HG03103 (cell line): ENCODE results near the gene IL20RB.

ENCODE experiments used
- ATAC-seq: cut with Tn5 transposase; IDR thresholded peaks from one replicate; pipeline ENCODE4 v1.9.1; 2021; ENCODE audit warnings: low read depth; ENCODE audit not compliant: unreplicated experiment

The IL20RB gene, protein sequence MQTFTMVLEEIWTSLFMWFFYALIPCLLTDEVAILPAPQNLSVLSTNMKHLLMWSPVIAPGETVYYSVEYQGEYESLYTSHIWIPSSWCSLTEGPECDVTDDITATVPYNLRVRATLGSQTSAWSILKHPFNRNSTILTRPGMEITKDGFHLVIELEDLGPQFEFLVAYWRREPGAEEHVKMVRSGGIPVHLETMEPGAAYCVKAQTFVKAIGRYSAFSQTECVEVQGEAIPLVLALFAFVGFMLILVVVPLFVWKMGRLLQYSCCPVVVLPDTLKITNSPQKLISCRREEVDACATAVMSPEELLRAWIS

DNA sequence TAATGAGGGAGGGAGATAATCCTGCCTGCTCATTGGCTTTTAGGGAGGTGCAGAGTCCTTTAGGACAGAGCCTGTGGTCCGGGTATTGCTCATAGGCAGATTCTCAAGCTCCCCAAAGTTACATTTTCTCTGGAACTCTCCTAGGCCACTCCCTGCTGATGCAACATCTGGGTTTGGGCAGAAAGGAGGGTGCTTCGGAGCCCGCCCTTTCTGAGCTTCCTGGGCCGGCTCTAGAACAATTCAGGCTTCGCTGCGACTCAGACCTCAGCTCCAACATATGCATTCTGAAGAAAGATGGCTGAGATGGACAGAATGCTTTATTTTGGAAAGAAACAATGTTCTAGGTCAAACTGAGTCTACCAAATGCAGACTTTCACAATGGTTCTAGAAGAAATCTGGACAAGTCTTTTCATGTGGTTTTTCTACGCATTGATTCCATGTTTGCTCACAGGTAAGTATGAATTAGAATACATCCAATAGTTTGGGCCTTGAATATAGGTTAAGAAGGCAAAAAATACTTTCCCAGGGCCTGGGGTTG is at the start of gene IL20RB:
Gene IL20RB, plus strand, starts transcription at position 233 of the 538 bp plus-strand sequence. Its CDS starts 131 bp downstream, at position 364.
- no peak for ATAC-seq

DNA sequence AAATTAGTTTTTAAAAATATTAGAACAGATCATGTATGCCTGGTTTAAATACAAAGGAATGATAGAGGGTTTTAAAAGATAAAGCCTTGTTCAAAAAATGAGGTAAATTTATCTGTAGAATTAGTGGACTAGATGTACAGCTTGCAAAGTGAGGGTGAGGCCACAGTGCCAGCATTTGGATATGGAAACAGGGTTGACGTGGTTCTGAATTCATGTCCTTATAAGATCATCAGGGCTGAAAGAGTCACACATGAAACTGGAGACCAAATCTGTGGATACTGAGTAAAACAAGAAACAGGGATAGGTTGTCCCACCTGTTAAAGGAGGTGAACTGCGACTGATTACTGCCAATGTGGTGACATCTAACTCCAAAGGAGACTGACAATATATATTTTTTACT is 49.5 kb upstream of the IL20RB start:
- no peak for ATAC-seq

DNA sequence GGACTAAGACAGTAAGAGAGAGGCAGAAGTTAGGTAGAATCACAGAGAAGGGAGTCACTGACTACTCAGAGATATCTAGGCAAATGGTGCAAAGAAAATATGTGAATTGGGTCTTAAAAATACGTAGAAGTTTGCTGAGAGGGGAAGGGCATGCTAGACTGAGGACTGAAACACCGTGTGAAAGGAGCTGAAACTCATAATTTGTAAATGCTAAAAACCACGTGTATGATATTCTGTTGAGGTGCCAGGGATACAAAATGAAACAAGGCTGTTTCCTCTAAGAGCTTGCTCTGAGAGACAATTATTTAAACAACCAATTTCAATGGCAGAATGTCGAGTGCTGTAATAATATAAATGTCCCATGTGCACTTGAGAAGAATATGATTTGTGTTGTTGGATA is 48.6 kb upstream of the IL20RB start:
- no peak for ATAC-seq

DNA sequence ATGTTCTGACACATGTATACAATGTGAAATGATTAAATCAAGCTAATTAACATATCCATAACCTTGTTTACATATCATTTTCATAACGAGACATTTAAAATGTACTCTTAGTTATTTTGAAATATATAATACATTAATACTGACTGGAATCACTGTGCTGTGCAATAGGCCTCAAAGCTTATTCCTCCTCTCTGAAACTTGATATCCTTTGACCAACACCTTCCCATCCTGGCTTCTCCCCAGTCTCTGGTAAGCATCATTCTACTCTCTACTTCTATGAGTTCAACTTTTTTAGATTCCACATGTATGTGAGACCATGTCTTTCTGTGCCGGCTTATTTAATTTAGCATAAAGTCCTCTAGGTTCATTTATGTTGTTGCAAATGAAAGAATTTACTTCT is 47.1 kb upstream of the IL20RB start:
- ATAC-seq: no peak

DNA sequence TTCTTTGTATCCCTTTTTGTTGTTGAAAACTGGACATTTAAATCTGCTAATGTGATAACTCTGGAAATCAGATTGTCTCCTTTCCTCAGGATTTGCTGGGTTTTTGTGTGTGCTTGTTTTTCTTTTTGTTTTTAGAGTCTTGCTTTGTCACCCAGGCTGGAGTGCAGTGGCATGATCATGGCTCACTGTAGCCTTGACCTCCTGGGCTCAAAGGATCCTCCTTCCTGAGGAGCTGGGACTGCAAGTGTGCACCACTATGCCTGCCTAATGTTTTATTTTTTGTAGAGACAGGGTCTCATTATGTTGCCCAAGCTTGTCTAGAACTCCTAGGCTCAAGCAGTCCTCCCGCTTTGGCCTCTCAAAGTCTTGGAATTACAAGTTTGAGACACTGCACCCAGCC is 44.6 kb upstream of the IL20RB start:
- no peak for ATAC-seq

DNA sequence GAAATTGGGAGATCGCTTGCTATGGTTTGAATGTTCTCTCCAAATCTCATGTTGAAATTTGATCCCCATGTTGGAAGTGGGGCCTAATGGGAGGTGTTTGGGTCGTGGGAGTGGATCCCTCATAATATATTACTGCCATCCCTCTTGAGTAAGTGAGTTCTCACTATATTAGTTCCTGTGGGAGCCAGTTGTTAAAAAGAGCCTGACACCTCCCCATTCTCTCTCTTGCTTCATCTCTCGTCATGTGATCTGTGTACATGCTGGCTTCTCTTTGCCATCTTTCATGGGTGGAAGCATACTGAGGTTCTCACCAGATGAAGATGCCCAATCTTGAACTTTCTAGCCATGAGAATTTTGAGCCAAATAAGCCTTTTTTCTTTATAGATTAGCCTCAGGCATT is 43.0 kb upstream of the IL20RB start:
- no peak for ATAC-seq

DNA sequence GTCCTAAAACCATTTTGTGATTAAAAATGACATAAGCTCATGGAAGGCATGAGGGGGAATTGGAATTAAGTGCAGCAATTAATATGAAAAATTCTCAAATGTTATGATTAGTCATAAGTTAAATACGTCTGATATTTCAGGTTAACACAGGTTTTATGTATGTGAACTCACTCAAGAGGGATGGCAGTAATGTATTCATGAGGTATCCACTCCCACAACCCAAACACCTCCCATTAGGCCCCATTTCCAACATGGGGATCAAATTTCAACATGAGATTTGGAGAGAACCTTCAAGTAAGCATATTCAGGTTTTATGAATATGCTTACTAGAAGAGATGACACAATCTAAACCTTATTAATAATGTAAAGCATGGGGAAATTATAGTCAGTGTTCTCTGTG is 41.6 kb upstream of the IL20RB start:
- ATAC-seq: no peak

DNA sequence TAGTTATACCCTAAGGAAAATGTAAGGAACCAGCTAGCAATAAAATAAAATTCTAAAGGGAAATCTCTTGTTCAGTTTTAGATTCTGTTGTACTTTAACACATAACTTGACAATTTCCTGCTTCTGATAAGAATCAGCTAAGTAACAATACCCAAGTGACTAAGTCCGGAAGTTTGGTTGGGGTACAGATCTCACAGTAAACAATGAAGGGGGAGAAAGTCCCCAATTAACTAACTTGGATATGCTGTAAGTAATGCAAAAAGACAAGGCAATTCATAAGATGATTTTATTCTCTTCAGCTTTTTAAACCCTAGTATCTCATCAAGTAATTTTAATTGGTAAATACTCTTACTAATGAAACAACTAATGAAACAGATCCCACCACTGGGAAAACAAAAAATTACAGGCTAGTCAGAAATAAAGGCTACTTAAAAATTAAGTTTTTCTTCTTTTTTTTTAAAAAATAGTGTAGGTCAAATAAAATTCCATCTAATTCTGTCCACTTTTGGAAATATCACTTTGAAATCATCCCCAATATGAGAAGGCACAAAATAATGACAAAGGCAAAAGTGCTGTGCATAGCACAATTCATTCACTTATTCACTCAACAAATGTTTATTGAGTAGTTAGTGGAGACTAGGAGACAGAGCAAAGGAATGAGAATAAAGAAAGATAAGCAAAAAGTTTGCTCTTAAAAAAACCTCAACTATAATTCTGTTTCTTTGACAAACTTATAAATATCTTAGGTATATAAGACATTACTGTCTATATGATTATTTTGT is 37.8 kb upstream of the IL20RB start:
- ATAC-seq: no peak

DNA sequence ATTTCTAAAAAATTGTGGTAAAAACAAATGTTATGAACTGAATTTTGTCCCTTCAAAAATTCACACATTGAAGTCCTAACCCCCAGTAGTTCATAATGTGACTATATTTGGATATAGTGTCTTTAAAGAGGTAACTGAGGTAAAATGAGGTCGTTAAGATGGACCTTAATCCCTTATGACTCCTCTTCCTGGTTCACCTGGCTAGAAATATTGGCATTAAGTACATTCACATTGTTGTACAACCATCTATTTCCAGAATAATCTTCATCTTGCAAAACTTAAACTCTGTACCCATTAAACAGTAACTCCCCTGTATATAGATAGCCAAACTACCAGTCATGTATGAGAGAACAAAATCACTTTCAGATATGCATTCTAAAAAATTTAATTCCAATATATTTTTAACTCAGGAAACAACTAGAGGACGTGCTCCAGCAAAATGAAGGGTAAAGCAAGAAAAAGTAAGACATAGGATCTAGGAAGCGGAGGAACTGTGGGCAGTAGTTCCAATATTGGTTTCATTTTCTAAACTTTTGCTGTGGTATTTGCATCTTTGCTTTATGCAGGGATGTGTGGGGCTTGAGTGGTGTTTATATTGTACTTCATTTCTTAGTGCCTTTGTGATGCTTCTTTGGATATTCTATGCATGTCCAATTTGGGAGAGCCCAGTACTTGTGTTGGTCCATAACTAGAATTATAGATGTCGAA is 36.7 kb upstream of the IL20RB start:
- ATAC-seq: no peak

DNA sequence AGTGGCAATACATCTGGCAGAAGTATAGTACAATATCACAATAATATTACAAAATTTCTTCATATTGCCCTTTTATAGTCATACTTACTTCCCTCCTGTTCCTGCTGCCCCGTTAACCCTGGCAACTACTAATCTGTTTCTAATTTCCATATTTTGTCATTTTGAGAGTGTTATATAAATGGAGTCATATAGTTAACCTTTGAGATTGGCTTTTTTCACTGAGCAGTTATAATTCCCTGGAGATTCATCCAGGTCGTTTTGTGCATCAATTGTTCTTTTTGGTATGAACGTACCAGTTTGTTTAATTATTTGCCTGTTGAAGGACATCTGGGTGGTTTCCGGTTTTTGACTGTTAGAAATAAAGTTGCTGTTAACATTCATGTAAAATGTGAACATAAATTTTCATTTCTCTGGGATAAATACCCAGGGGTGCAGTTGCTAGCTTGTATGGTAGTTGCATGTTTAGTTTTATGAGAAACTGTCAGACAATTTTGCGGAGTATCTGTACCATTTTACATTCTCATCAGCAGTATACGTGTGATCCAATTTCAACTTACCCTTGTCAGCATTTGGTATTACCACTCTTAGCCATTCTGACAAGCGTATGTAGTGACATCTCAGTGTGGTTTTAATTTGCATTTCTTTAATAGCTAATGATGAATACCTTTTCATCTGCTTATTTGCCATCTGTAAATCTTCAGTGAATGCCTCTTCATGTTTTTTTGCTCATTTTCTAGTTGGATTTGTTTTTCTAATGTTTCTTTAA is 32.2 kb upstream of the IL20RB start:
- ATAC-seq: no peak

DNA sequence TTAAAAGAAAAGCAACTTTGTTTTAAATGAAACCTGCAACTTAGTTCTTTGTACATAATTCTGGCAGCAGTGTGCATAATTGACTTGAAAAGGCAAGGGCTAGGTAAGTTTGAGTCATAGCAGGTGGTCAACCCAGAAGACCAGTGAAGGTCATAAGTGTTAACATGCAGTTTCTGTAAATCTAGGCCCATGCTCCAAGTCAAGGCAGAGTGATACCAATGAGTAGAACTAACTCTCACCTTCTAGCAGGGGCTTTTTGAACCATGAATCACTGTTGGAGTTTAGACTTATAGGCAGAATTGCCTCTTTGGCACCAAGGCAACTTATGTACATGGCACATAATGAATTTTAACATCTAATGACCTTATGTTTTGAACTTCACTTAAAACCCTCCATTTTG is 29.5 kb upstream of the IL20RB start:
- no peak for ATAC-seq

DNA sequence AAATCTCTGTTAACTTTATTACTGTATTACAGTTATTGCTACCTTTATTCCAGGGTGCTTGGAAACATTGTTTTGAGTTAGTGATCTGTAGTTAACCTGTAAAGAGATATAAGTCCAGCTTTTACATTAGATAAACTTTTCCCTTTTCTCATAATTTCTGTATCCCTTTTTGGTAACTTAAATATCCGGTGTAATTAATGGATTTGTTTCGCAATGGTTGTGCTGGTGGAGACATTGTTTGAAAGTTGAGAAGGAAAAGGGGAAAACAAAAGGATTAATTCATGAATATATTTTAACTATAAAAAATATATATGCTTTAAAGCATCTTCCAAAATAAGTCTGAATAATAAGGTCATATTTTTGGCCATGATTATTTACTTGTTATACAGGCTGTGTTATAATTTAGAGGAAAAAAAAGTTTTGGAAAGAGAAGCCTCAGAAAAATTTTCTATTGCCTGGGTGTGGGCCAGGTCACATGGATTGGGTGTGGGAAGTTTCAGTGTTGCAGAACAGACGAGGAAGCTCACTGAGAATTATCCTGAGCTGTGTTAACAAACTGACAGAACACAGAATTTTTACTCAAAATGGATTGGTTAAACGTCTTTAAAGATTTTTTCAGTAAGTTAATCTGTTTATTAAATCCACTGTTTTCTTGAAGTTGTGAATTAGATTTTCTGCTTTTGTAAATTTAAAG is 27.7 kb upstream of the IL20RB start:
- ATAC-seq: no peak

DNA sequence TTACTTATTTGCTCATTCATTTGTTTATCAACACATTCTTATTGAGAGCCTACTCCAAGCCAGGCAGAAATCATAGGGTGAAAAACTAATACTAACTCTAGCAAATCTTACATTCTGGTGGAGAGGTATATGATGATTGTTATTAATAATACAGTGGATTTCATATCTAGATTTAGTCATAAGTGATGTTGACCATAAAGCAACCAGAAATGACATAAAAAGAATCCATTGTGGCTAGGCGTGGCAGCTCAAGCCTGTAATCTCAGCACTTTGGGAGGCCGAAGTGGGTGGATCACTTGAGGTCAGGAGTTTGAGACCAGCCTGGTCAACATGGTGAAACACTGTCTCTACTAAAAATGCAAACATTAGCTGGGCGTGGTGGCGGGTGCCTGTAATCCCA is 26.2 kb upstream of the IL20RB start:
- no peak for ATAC-seq

DNA sequence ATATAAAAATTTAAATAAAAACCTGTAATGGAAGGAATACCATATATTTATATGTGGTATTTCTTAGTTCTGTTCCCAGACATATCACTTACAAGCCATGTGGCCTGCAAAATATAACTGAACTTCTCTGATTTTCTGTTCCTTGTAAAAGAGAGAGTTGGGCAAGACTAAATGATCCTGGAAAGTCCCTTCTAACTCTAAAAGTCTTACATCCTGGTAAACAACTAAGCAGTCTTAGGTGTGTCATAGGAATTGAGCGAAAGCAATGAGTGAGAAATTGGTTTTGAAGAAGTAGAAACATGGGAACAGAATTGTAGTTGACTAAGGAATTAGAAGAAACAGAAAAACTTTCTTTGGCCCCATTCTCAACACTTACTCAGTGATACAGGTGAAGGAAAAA is 25.3 kb upstream of the IL20RB start:
- no peak for ATAC-seq

DNA sequence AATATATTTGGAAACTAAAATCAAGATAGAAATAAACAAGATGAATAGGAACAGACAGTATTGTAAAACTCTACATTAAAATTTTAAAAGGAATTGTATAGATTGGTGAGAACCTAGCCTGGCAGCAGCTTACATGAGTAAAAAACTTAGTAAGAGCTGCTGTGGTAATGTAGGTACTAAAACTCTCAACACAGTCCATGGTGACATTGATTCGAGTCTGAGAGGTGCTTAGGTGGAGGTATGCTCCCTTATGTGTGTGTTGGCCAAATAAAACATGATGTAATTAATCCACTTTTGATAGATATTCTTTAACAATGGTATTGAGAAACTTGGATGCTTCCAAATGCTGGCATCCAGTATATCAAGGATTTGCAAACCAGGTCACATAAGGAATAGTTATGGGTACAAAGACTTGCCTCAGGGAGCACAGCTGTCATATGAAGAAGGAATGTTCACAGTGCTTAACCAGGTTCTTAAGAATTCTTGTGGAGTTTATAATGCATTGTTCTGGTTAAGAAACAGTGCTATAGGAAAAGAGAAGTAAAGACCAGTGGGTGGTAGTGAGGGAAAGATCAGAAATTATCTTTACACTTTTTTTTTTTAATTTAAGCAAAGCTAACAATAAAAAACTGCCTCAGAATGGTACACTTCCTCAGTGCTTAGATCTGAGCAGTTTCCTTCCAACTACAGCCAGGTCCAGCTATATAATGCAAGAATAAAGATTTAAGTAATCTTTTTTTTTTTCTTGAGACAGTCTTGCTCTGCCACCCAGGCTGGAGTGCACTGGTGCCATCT is 24.6 kb upstream of the IL20RB start:
- no peak for ATAC-seq

DNA sequence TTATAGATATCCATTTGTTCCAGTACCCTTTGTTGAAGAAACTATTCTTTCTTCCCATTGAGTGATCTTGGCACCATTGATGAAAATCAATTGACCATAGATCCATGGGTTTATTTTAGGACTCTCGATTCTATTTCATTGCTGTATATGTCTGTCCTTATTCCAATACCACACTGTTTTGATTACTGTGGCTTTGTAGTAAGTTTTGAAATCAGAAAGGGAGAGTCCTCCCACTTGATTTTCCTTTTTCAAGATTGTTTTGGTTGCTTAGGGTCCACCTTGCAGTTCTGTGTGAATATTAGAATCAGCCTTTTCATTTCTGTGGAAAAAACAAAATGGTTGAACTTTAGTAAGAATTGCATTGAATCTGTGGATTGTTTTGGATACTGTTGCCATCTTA is 20.6 kb upstream of the IL20RB start:
- ATAC-seq: no peak

DNA sequence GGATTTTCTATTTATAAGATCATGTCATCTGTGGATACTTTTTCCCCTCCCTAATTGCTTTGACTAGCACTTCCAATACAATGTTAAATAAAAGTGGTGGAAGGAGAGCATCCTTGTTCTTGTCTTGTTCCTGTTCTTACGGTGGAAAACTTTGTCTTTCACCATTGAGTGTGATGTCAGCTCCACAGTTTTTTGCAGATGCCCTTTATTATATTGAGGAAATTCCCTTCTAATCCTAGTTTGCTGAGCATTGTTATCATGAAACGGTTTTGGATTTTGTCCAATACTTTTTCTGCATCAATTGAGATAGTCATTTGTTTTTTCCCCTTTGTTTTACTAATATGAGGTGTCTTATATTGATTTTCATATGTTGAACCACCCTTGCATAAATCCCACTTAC is 19.9 kb upstream of the IL20RB start:
- ATAC-seq: no peak

DNA sequence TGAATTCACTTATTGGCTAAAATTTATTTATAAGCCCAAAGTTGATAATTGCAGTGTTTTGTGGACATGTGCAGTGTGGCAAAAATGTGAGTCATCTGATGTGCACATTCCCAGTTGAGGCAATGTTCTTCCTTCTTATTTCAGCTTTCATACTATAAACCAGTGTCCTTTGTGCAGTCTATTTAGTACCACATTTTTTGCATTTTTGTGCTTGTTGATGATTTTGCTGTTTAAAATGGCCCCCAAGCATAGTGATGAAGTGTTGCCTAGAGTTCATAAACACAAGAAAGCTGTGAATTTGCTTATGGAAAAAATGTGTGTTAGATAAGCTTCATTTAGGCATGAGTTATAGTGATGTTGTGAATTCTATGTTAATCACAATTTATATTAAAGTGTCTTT is 19.4 kb upstream of the IL20RB start:
- no peak for ATAC-seq

DNA sequence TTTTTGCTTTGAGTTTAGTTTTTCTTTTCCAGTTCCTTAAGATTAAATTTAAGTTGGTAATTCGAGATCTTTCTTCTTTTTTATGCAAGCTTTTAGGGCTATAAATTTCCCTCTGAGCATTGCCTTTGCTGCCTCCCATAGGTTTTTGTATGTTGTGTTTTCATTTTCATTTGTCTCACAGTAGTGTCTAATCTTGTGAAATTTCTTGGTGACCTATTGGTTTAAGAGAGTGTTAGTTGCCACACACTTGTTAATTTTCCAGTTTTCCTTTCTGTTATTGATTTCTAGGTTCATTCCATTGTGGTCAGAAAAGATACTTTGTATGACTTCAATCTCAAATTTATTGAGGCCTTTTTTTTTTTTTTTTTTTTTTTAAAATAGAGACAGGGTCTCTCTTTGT is 18.3 kb upstream of the IL20RB start:
- no peak for ATAC-seq
